ENCODE measurements around the gene GPR35. TPM values are rescaled to one million over a fixed set of nuclear protein-coding genes. Genes with fewer than 3 reads are reported as not detected.
"Not testable (repeated sequence)": the region's sequence is repeated elsewhere in the genome, so short reads cannot be mapped to it uniquely, and the experiment has no call there.

GPR35 gene
- total RNA-seq, 1 donor from 2014 or later, result 0.34 TPM

- Histone ChIP-seq H3K9ac (no peak overlapping the region), H3K4me3 (no peak overlapping the region), H3K79me2 (ENCODE audit: low read depth) (no peaks in the 10 kb centered on the region), H3K36me3 (no peaks in the 10 kb centered on the region), H3K27me3 (peaks cover 13% of the 10 kb centered on the region), H3F3A (ENCODE audit: low read depth) (no peaks in the 10 kb centered on the region), H2AFZ (replicated peaks) (no peak overlapping the region), H3K9me3 (ENCODE audit: low read depth) (no peaks in the 10 kb centered on the region), H3K4me1 (no peaks in the 10 kb centered on the region), H3K4me2 (no peak overlapping the region), H4K20me1 (ENCODE audit: low read depth) (no peaks in the 10 kb centered on the region), H3K27ac (no peak overlapping the region)
- no peak for DNase-seq (ENCODE audit: low spot score)
- peaks cover 4% of the 10 kb centered on the region for H3K27me3 Mint-ChIP-seq (ENCODE audit: insufficient read depth, low read depth)
- H3K27ac Mint-ChIP-seq, result no peak overlapping the region
- H3K4me1 Mint-ChIP-seq, result peaks cover 3% of the 10 kb centered on the region
- H3K4me3 Mint-ChIP-seq, result no peak overlapping the region
- H3K9me3 Mint-ChIP-seq, result no peaks in the 10 kb centered on the region
- no peak for TF ChIP-seq EZH2 (IDR thresholded peaks at IDR 0.05)
- no peak for TF ChIP-seq EZH2phosphoT487 (IDR thresholded peaks at IDR 0.05)
- no peak for TF ChIP-seq CTCF (IDR thresholded peaks at IDR 0.05)
- H3K36me3 Mint-ChIP-seq, result no peaks in the 10 kb centered on the region
Measured at GRCh38 chr2:240672076-240672700, 46.9 kb downstream of the GPR35 start.

DNA sequence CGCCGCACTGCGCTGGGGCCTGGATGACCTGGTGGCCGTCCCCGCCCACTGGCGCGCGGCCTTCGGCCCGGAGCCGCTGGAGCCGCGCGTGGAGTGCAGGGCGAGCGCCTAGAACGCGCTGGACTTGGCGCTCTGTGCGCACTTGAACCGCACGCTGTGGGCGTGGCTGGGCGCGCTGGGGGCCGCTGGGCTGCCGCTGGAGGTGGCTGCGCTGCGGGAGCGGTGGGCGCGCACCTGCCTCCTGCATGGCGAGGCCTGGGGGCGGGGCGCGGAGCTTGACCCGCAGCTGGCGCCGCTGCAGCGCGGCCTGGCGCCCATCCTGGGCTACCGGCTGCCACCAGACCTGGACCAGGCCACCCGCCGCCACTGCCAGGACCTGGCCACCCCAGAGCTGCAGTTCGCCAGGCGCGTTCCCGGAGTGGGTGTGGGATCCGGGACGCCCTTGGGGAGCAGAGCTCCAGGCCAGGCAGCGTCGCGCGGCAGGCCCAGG, 47.5 kb downstream of the GPR35 start:
- no peak overlapping the region for H3K4me2 ChIP-seq
- H3F3A ChIP-seq (ENCODE audit: low read depth), result no peaks in the 10 kb centered on the region
- Mint-ChIP-seq H3K4me1 (peaks cover 3% of the 10 kb centered on the region), H3K9me3 (no peaks in the 10 kb centered on the region), H3K36me3 (no peaks in the 10 kb centered on the region), H3K27me3 (ENCODE audit: insufficient read depth, low read depth) (peaks cover 4% of the 10 kb centered on the region), H3K4me3 (no peak overlapping the region), H3K27ac (no peak overlapping the region)
- no peaks in the 10 kb centered on the region for H4K20me1 ChIP-seq (ENCODE audit: low read depth)
- H3K27me3 ChIP-seq, result peaks cover 7% of the 10 kb centered on the region
- no peaks in the 10 kb centered on the region for H3K9me3 ChIP-seq (ENCODE audit: low read depth)
- H3K4me3 ChIP-seq, result no peak overlapping the region
- no peaks in the 10 kb centered on the region for H3K36me3 ChIP-seq
- no peak overlapping the region for H3K27ac ChIP-seq
- no peaks in the 10 kb centered on the region for H3K79me2 ChIP-seq (ENCODE audit: low read depth)
- H3K4me1 ChIP-seq, result no peaks in the 10 kb centered on the region
- H2AFZ ChIP-seq (replicated peaks), result no peak overlapping the region
- H3K9ac ChIP-seq, result no peak overlapping the region
- DNase-seq (ENCODE audit: low spot score), result no peak
- TF ChIP-seq EZH2phosphoT487 (IDR thresholded peaks at IDR 0.05) (no peak), EZH2 (IDR thresholded peaks at IDR 0.05) (no peak), CTCF (IDR thresholded peaks at IDR 0.05) (no peak)

DNA sequence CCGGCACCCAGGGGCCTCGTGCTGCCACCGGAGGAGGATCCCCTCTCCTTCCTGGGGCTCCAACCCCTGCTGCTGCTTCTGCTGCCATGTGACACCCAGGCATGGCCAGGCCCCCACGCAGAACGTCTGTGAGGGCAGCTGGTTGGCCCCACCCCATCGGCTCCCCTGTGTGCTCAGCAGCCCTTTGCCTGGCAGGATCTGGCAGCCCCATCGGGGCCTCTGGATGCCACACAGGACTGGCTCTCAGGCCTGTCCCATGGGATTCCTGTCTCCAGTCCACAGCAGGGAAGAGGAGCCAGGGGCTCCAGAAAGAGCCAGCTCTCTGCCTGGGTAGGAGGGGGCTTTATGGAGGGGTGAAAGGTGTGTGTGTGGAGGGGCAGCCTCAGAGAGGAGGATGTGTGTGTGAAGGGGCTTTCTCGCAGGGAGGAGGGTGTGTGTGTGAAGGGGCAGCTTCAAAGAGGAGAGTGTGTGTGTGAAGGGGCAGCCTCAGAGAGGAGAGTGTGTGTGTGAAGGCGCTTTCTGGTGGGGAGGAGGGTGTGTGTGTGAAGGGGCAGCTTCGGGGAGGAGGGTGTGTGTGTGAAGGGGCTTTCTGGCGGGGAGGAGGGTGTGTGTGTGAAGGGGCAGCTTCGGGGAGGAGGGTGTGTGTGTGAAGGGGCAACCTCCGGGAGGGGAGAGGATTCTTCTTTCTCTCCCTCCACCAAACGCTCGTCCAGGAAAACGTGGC, 49.3 kb downstream of the GPR35 start:
- H3K27ac Mint-ChIP-seq, result peak overlapping the region; percentile 40
- not testable (repeated sequence) for H3K9ac ChIP-seq; H3K4me1 Mint-ChIP-seq; H3K27me3 Mint-ChIP-seq (ENCODE audit: insufficient read depth, low read depth); H3F3A ChIP-seq (ENCODE audit: low read depth); H3K36me3 Mint-ChIP-seq; H3K79me2 ChIP-seq (ENCODE audit: low read depth); H3K4me2 ChIP-seq; H3K4me1 ChIP-seq; H3K9me3 Mint-ChIP-seq; H3K4me3 ChIP-seq; H4K20me1 ChIP-seq (ENCODE audit: low read depth); H3K9me3 ChIP-seq (ENCODE audit: low read depth); H3K27ac ChIP-seq; H3K36me3 ChIP-seq; H3K4me3 Mint-ChIP-seq; DNase-seq (ENCODE audit: low spot score); H2AFZ ChIP-seq (replicated peaks); H3K27me3 ChIP-seq

DNA sequence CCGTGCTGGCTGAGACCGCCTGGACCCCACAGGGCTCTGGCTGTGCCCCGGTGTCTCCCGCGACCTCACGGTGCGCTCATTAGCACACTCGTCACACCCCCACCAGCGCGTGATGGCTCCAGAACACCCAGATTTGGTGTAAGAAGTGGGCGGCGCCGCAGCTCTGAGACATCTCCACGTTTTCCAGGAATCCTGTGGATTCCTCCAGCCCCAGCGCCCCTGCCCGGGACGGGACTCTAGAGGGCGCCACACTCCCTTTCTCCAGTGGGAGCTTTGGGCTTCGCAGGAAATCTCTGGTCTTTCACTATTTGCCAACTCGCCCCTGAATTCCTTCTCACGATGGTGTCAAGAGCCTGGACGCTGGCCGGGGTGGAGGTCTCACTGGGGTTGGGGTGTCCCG, 50.1 kb downstream of the GPR35 start:
- not testable (repeated sequence) for H3K36me3 ChIP-seq; H3K27me3 Mint-ChIP-seq (ENCODE audit: insufficient read depth, low read depth); H3K9me3 ChIP-seq (ENCODE audit: low read depth); H3K4me3 Mint-ChIP-seq; DNase-seq (ENCODE audit: low spot score); H3K9ac ChIP-seq; H3K79me2 ChIP-seq (ENCODE audit: low read depth); H4K20me1 ChIP-seq (ENCODE audit: low read depth); H3F3A ChIP-seq (ENCODE audit: low read depth); H3K27me3 ChIP-seq; H3K4me2 ChIP-seq; H3K36me3 Mint-ChIP-seq; H3K27ac ChIP-seq; H3K4me1 ChIP-seq; H3K9me3 Mint-ChIP-seq; H3K4me1 Mint-ChIP-seq; H2AFZ ChIP-seq (replicated peaks); H3K4me3 ChIP-seq; H3K27ac Mint-ChIP-seq

DNA sequence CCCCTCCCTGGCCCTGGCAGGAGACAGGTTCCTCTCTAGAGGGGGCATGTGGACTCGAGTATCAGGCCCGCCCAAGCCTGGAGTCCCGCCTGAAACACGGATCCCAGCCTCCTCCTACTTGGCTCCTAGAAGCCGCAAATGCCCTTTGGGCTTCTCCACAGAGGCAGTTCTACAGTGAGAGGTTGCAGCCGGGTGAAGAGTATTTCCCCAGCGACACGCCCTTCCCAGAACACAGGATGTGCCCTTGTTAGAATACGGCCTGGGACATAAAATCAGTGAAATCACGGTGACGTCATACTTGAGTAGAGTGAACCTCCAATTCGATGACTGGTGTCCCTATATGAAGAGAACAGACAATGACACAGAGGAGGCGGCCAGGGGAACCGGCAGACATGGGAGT, 52.8 kb downstream of the GPR35 start:
- not testable (repeated sequence) for H3K4me3 Mint-ChIP-seq, H3K4me1 ChIP-seq

GRCh38 chr2:240678909-240679308, 53.6 kb downstream of the GPR35 start:
- H3K27ac ChIP-seq; H3K27me3 Mint-ChIP-seq (ENCODE audit: insufficient read depth, low read depth); H3K4me3 Mint-ChIP-seq; H2AFZ ChIP-seq (replicated peaks); H3F3A ChIP-seq (ENCODE audit: low read depth); H3K36me3 Mint-ChIP-seq; H3K9me3 Mint-ChIP-seq; H3K4me1 ChIP-seq; H3K4me2 ChIP-seq; H3K27me3 ChIP-seq; H3K4me1 Mint-ChIP-seq; H3K9ac ChIP-seq; DNase-seq (ENCODE audit: low spot score); H3K36me3 ChIP-seq; H3K4me3 ChIP-seq; H3K9me3 ChIP-seq (ENCODE audit: low read depth); H4K20me1 ChIP-seq (ENCODE audit: low read depth); H3K27ac Mint-ChIP-seq; H3K79me2 ChIP-seq (ENCODE audit: low read depth): not testable (repeated sequence)

More for the DNA sequence above, 52.8 kb downstream of the GPR35 start:
- not testable (repeated sequence) for H2AFZ ChIP-seq (replicated peaks); H3F3A ChIP-seq (ENCODE audit: low read depth); H3K27ac Mint-ChIP-seq; H3K4me1 Mint-ChIP-seq; H3K9ac ChIP-seq; H3K36me3 ChIP-seq; H3K36me3 Mint-ChIP-seq; DNase-seq (ENCODE audit: low spot score); H3K79me2 ChIP-seq (ENCODE audit: low read depth); H3K27ac ChIP-seq; H3K9me3 ChIP-seq (ENCODE audit: low read depth); H3K4me3 ChIP-seq; H3K27me3 Mint-ChIP-seq (ENCODE audit: insufficient read depth, low read depth); H3K4me2 ChIP-seq; H3K9me3 Mint-ChIP-seq; H3K27me3 ChIP-seq; H4K20me1 ChIP-seq (ENCODE audit: low read depth)
